GM18951 (cell line): ENCODE data around the gene RAPGEF3.

Experiments used
- POLR2A ChIP-seq: IDR thresholded peaks from 4 replicates; pipeline ENCODE4 v1.6.1; 2011; ENCODE audit warnings: mild to moderate bottlenecking; ENCODE audit not compliant: insufficient read length, insufficient read depth; ENCODE audit errors: extremely low read depth
- in situ Hi-C: fragments of 300-500 bp; cut with MboI; formaldehyde crosslinking; loops from one replicate; pipeline ENCODE4 v1.12.0; 2022; ENCODE audit warnings: low sequenced_read_pairs, mixed read lengths, inconsistent platforms; ENCODE audit not compliant: unreplicated experiment

RAPGEF3 gene

GRCh38 chr12:47758834-47759690 lies at the start of gene RAPGEF3:
Gene RAPGEF3 (minus strand): TSS chr12:47758880. CDS start chr12:47758556, 324 bp downstream.
- no peak for TF ChIP-seq POLR2A
- in situ Hi-C loops, result no loop called here

- in situ Hi-C loops, result no loop called here
- TF ChIP-seq POLR2A, result no peak
Observed at GRCh38 chr12:47808050-47808449, 49.4 kb upstream of the RAPGEF3 start.

- TF ChIP-seq POLR2A, result no peak
- in situ Hi-C loops, result no loop called here
Observed at GRCh38 chr12:47807338-47807737, 48.7 kb upstream of the RAPGEF3 start.

- TF ChIP-seq POLR2A, result no peak
- in situ Hi-C loops, result no loop called here
Observed at GRCh38 chr12:47805417-47805816, 46.7 kb upstream of the RAPGEF3 start.

- in situ Hi-C loops, result no loop called here
- no peak for TF ChIP-seq POLR2A
Observed at GRCh38 chr12:47804171-47804570, 45.5 kb upstream of the RAPGEF3 start.

- no peak for TF ChIP-seq POLR2A
- in situ Hi-C loops, result no loop called here
Observed at GRCh38 chr12:47803191-47803875, 44.7 kb upstream of the RAPGEF3 start.

GRCh38 chr12:47802312-47802711 lies 43.6 kb upstream of the RAPGEF3 start:
- in situ Hi-C loops, result no loop called here
- no peak for TF ChIP-seq POLR2A

GRCh38 chr12:47801904-47802246 lies 43.2 kb upstream of the RAPGEF3 start:
- no peak for TF ChIP-seq POLR2A
- in situ Hi-C loops, result no loop called here

- TF ChIP-seq POLR2A, result no peak
- in situ Hi-C loops, result no loop called here
Observed at GRCh38 chr12:47801170-47801903, 42.7 kb upstream of the RAPGEF3 start.

GRCh38 chr12:47800582-47800981 lies 41.9 kb upstream of the RAPGEF3 start:
- no peak for TF ChIP-seq POLR2A
- in situ Hi-C loops, result no loop called here

GRCh38 chr12:47799357-47799955 lies 40.8 kb upstream of the RAPGEF3 start:
- in situ Hi-C loops, result no loop called here
- no peak for TF ChIP-seq POLR2A

- in situ Hi-C loops, result no loop called here
Observed at GRCh38 chr12:47798382-47798948, 39.8 kb upstream of the RAPGEF3 start.

GRCh38 chr12:47797441-47797840 lies 38.8 kb upstream of the RAPGEF3 start:
- in situ Hi-C loops, result no loop called here
- TF ChIP-seq POLR2A, result no peak

More at GRCh38 chr12:47798382-47798948, 39.8 kb upstream of the RAPGEF3 start:
- TF ChIP-seq POLR2A, result no peak

- in situ Hi-C loops, result no loop called here
- TF ChIP-seq POLR2A, result no peak
Observed at GRCh38 chr12:47795814-47796411, 37.2 kb upstream of the RAPGEF3 start.
